SU-DHL-6 (cell line): ENCODE results near the gene GHR.

ENCODE experiments used
- CTCF ChIP-seq: fragments of 200-600 bp; sonication (generic); IDR thresholded peaks from one replicate; pipeline ENCODE4 v1.5.1; 2017; ENCODE audit warnings: antibody characterized with exemption, mild to moderate bottlenecking, low read length, moderate library complexity; ENCODE audit not compliant: insufficient read depth, poor library complexity, severe bottlenecking
- EZH2phosphoT487 ChIP-seq: fragments of 200-600 bp; sonication (generic), shearing (Covaris generic); conservative IDR thresholded peaks from 2 replicates; pipeline ENCODE4 v1.6.1; 2018; ENCODE audit warnings: mild to moderate bottlenecking, antibody characterized with exemption, low read length, moderate library complexity, mixed read lengths

- TF ChIP-seq CTCF (no peak), EZH2phosphoT487 (no peak)
Observed at GRCh38 chr5:42768106-42768504, 344.9 kb downstream of the GHR start.
